Central memory CD4-positive, alpha-beta T cell (primary cell): ENCODE results near the gene STK24.

ENCODE experiments used
- DNase-seq: peaks from one replicate; pipeline ENCODE4 v3.0.0; 2022

The STK24 gene

DNA sequence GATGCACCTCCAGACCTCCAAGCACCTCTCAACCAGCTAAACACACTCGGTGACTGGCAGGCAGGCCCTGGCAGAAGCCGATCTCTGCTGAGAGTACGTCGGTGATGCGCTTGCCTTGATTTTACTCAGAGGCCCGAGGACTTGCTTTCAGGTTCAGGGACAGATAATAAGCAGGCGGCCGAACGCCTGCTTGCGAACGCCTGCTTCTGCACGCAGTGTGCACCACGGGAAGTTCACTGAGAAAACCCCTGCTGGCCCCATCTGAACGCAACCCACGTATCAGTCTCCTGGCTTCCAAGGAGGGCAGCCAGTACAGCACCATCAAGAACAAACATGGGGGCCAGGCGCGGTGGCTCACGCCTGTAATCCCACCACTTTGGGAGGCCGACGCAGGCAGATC lies 108.0 kb downstream of the STK24 start:
- no peak for DNase-seq

DNA sequence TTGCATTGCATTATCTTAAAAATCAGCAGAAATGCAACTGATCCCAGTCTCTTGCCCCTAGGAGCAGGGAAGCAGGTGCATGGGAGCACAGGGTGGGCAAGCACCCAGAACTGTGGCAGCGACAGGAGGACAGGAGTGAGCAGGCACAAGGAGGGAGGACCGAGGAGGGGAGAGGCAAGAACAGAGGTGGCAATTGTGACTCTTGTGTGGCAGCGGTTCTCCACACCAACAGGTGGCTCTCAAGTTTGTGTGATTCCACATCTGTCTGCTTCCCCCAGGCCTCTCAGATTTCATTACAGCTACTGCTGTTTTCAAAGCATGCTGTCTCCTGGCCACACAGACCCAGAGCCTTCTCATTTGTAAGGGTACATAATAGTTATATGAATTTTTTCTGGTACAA lies 108.5 kb downstream of the STK24 start:
- no peak for DNase-seq

DNA sequence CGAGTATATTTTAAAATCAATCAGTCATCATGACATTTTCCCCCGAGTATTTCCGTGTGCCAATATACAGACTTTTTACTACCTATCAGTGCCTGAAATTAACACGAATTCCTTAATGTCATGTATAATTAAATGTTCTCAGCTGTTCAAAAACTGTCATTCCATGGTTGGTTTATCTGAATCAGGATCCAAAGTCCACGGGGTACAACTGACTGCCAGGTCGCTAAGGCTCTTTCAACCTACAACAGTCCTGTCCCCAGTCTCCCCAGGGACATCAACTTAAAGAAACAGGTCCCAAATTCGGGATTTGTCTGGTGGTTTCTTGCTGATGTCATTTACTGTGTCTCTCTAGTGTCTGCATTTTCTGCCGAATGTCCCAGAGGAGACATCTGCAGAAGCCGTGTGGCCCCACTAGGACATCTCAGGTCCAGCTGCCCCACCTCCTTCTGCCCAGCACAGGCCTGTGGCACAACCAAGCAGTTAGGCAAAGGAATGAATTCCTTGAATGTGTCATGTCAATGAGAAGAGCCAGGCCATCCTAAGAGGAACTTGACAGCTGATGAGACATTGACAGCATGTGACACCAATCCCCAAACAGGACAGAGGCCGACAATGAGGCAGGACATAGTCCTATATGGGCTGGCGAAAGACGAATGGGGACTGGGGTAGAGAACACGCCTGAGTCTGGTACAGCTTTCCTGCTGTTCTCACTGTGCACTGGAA lies 109.5 kb downstream of the STK24 start:
- DNase-seq = no peak

DNA sequence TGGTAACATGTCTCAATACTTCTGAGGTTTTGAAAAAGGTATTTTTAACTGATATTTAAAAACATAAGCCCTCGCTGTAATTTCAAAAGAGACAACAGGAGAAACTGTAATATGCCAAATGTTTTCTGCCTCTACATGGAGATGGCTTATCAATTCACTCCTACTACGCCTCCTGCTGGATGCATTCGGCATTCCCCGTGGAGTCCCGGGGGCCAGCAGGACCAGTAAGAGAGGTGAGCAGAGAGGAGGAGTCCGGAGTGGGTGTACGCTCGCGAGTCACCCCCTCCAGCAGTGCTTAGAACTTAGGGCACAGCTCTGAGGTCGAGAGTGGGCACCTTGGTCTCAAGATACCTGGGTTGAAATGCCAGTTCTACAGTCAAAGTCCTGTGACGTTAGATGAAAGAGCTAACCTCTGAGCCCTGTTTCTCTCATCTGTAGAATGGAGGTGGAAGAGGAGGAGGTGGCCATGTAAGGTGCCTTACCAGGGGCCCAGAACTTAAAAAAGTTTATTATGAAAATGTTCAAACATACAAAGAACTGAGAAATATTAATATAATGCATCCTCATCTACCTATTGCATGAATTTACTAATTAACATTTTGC lies 110.2 kb downstream of the STK24 start:
- DNase-seq = no peak

DNA sequence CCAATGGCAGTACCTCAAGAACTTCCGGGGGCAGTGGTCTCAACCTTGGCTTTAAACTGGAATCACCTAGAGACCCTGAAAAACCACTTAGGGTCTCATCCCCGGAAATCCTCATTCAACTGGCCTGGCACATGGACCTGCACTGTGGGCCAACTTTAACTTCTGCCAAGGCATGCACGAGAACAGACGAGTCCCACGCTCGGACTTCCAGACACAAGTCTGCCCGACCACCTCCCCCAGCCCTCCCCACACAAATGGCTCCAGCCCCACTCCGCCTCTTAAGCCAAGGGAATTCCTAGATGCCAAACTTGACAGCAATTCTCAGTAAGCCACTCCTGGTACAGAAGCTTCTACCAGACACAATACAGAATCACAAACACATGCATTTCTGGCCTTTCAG lies 114.0 kb downstream of the STK24 start:
- DNase-seq = no peak

DNA sequence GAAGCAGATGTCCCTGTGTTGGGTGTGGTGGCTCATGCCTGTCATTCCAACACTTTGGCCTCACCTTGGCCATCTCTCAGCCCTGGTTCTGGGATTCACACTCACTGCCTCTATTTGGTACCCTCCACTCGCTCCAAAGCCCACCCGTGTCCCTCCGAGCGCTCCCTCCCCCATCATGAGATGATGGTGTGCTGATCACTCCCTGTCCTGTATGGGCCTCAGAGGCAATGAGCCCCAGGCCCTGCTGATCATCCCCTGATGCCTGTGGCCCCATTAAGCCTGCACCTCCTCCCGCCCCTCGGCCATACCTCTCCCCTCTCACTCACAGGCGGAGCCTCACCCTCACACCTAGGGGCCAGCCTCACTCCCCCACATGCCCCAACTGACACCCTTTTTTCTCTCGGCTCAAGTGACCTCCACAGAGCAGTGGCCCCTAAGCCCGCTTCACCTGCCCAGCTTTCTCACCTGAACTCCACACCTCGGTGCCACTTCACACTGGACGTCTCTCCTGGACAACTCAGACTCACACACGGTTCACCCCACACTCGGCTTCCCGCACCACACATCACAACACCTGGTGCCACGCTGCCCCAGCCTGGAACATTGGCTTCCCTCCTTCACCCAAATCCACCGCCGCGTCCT lies 114.5 kb downstream of the STK24 start:
- DNase-seq = no peak

DNA sequence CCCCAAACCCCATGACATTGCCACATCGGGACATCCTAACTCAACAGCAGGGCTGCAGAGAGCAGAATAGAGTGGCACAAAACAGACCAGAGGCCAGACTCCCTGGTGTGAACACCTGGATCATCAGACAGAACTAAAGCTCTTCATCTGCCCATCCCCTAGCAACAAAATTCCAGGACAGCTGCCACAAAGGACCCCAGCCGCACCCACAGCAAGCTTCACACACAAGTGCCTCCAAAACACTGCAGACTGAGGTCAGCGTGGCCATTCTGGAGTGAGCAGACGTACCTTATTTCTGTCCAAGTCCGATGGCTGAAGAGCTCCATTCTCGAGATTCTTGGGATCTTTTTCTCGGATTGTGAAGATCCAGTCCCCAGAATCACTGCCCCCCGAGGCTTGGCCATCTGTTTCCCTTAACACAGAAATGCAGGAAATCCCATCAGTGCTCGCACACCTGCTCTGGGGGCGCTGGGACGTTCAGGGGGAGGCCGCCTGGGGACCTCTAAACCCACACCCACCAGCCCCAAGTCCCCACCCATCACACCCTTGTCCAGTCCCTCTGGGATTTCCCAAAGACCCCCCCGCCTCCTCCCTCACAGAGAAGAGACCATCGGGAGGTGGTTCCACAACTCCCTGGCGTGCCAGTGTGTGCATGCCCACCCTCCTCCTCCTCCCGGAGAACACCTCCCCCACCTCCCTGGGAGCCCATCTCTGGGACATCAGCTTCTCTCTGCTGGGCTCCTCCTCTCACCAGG lies 115.2 kb downstream of the STK24 start:
- no peak for DNase-seq

DNA sequence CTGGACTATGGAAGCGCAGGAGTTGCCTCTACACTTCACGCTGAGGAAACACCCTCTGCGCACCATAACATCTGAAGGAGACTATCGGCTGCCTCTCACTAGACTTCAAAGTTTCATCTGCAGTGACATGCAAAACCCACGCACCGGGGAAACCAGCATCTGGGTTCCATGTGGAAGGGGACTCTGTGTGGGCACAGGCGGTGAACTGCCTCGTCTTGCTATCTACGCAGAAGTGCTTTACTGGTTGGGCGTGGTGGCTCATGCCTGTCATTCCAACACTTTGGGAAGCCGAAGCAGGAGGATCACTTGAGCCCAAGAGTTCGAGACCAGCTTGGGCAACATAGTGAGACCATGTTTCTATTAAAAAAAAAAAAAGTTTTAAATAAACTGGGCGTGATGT lies 116.4 kb downstream of the STK24 start:
- DNase-seq = no peak

DNA sequence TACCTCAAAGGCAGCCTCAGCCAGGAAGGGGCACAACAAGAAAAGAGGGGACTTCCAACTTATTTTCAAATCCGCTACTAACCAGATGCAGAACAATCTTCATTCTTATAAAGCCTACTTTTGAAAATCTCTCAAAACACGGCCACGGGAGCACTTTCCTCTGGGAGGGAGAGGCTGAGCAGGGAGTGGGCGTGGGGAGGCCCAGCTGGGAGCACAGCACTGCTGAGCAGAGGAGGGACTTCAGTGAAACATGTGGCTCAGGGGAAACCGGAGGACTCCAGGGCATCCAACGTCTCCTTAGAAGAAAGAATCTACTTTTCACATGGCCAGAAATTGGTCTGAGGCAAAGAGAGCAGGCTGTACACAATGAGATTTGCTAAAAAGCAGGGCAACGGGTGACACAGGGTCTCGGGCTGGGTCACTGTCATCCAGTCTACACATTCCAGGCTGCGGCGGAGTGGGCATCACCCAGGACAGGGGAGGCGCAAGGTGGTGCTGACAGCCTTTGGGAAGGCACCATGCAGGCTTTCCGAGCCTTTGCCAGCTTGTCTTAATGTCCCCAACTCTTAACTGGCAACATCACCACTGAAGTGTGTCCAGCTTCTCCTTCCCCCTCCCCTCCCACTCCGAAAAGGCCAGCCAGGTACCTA lies 117.1 kb downstream of the STK24 start:
- DNase-seq = no peak

DNA sequence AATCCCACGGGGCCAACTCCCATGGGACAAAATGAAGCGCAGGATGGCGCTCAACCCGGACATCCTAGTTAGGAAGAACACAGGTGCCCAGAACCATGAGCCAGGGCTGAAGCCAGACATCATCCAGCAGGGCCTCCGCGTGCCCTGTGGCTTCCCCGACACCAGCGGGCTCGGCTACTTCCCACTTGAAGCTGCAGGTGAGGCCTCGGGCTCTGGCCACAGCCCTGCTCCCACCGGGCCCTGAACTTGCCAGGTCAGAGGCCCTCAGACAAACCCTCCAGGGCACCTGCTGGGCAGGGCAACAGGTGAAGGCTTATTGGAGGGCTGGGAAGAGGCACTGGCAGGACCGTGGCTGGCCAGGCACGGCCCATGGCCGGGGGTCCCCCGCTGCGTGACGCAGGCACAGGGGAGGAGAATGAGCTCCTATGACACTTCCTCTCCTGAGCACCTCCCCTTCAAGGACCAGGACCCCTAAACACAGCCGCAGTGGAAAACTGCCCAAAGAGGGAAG lies 117.7 kb downstream of the STK24 start:
- DNase-seq = no peak

DNA sequence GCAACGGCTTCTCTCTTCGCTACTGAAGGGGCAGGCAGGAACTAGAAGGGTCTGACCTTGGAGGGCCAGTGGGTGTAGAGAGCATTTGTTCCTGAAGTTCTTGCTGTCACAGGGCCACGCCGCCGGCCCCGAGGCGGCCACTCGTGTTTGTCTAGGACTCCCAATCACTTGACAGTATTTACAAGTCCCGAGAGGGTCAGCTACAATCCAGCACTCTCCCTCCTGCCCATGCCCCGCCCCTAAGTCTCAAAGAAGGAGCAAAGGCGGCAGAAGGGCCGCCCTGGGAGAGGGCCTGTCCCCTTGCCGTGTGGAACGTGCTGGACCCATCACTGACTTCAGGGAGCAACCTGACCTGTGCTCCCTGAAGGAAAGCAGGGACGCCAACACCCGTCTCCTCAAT lies 118.5 kb downstream of the STK24 start:
- DNase-seq = no peak

DNA sequence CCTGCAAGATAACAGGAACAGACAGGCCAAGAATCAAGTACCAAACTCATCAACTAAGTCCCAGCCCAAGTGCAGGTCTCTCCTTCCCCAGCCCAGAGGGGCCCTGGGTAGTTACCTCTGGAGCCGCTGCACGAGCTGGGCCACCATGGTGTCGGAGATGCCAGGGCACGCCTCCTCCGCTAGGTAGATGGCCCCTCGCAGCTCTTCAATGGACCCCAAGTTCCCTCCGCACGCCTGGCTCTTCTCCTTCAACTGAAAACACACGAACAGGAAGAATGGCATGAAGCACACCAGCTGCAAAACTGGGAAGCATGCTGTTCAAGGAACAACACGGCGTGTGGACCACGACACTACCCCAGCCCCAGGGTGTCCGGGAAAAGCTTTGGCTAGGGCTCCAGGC lies 119.9 kb downstream of the STK24 start:
- DNase-seq = no peak

DNA sequence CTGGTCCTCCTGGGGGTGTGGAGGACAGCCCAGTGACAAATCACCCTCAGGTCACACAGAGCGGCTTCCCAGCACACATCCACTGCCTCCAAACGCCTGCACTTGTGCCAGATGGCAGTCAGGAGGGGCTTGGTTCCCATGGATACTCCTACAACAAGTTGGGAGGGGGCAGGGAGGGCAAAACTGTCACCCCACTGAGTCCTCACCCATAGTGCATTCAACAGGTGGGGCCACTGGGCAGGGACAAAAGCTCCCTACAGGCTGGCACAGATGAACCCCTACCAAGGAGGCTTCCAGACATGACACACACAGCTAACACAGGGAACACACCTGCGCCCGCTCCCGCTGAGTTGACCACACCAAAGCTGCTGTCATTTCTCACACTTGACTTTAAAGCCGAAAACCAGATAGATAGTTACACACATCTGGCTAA lies 120.5 kb downstream of the STK24 start:
- no peak for DNase-seq

DNA sequence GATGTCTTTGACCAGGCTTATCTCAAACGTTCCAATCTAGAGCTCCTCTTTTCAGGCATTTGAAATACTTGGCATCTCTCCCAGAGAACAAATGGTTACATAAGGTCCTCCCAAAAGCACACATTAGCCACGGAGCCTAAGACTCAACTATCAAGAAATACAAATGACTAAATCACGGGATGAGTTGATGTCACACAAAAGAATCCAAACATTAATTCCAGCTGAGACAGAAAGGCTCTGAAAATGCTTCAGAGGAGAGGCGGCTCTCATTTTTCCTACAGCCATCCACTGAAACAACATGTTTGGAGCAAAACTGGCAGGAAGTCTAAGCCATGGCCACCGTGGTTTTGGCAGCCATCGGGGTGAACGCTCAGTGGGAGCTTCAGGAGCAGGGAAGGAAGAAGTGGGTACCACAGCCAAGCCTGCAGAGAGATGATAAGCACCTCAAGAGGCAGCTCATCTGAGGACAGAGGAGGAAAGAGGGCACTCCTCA lies 122.5 kb downstream of the STK24 start:
- DNase-seq = no peak

DNA sequence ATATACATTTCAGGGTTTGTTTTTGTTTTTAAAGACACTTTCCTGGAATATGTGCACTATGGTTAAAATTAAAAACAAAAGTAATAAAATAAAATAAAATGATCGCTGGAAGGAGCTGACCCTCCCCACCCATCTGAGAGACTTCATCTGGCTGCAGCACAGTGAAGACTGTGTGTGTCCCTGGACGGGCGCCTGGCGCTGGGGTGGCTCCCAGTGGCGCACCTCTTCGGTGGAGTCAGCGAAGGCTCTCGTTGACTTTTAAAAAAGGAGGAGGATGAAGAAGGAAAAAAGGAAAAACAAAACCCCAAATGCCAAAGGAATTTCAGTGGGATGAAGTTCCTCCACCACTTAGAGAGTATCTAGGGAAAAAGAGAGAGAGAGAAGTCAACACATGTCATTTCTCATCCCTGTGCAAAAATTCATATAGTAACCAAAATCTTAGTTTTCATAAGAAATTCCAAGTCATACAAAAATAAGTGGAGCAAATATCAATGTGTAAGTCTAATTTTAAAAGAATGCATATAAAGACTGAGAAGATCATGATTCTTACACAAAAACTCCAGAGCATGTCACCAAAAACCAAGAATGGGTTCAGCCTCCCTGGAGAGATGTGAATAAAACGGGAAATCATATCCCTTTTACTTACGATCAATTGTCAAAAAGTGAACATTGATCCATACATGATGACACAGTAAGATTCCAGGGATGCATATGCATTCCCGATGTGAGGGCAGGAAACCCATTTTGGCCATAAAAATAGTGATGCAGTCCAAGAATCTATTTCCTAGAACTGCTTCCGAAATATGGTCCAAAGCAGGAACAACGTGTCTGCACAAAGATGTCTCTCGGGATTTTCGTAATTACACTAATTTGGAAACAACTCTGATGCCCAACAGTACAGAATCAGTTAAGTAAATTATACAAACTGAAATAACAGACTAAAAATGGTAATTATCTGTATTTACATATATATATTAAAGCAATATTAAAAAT lies 123.8 kb downstream of the STK24 start:
- no peak for DNase-seq

DNA sequence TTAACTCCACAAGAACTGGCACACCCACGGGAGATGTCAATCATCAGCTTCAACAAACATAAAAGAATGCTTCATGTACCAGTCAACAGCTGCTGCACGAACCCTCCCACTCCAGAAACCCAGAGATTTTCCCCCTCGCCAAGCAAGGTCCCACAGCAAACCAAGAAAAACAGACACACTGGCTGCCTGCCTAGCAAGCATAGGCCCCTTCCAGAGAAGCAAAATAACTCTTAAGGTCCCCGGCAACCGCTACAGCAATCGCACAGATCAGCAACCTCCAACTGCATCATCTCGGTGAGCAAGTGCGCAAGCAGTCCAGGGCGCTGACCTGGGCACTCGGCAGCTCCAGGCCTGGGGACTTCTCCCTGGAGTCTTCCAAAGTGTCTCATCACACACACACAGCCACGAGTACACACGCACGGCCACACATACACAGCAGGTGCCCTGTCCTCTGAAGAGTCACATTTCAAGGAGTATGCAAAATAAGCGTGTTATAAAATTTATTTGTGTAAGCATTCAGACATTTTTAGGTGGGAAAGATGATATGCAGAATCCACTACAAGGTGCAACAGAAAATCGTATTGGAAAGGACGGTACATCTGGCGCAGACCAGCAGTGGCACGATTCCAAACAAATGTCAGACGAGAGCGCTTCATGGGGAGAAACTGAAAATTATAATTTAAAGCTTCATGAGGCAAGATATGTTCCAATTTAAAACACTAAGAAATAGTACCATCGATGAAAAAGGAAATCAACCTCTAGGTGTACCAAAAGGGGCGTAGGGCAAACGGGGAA lies 125.0 kb downstream of the STK24 start:
- DNase-seq = no peak

DNA sequence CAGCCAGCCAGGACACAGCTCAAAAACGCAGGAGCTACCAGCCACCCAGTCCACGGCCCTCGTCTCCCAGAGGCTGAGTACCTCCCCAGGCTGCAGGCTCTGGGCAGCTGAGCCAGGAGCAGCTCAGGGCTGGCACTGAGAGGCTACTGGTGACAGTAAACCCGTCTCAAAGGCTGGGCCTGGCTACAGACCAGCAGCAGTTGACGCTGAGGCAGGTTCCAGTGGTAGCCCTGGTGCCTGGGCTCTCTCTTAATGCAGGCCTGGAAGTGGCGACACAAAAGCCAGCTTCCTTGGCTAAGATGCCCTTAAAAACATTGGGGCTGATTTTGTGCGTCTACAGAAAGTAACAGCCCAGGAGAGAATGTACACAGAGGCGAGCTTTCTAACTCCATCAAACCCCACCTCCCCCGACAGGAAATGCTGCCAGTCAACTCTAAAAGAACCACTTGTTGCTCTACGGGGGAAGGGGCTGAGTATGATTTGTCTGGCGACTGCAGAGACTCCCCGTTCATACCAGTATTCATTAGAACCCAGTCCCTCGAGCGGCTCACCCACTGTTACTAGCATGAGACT lies 126.3 kb downstream of the STK24 start:
- no peak for DNase-seq

DNA sequence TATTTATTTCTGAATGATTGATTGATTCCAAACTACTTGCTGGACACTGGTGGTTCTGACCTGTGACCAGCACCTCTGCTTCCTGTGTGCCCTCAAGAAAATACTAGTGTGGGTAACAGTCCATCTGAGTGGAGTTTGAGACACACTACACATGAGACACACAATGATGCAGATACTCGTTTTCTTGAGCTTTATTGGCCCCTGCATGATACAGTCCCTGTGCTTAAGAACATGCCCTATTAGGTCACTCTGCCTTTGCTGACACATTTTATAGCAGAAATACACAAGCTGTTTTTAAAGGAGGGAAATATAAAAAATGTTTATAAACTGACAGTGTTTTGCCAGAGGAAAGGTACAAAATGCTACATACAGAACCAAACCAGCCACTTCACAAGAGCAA lies 126.9 kb downstream of the STK24 start:
- DNase-seq = no peak

DNA sequence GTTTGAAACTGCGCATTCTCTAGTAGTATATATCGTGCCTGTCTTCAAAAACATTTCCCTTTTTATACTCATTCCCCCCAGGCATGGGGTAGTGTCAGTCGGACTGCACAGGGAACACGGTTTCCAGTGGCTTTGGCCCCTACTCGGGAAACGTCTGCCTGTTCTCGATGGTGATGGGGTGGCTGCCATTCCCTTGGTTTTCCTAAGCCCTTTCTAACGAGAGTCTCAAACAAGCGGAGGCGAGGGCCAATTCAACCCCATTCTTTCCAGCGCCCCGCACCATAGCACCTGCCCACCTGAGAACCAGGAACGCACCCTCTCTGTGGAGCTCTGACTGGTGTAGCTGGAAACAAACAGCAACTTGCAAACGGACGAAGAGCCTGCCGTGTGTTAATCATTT lies 127.6 kb downstream of the STK24 start:
- DNase-seq = no peak

DNA sequence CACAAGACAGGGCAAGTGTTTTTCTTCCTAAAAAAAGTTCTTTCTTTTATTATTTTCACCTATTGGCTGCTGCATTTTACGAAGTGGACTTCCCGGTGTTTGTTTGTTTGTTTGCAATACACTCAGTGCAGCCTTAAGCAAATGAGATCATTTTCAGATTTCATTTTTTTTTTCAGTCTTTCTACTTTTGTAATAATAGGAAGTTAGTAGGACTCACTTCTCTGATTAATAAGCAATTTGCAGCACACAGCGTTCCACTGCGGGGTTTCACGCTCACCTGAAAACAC lies 128.3 kb downstream of the STK24 start:
- DNase-seq = no peak
